PFSK-1 (cell line): ENCODE results near the gene SST.

Experiments used
- POLR2AphosphoS5 ChIP-seq: IDR thresholded peaks from 2 replicates; pipeline ENCODE4 v1.6.1; 2012; ENCODE audit warnings: low read depth, mild to moderate bottlenecking, control low read depth, low read length, moderate library complexity
- REST ChIP-seq, 2 experiments: IDR thresholded peaks; 2 replicates each; pipeline versions ENCODE4 v1.6.1 to v1.8.0; 2011 to 2012; ENCODE audit warnings: low read depth in 2 of 2, low read length in 2 of 2, control low read depth in 1 of 2, inconsistent platforms in 1 of 2, mild to moderate bottlenecking in 1 of 2, moderate library complexity in 1 of 2; ENCODE audit not compliant: insufficient read depth in 1 of 2
- SIN3A ChIP-seq: IDR thresholded peaks from 2 replicates; pipeline ENCODE4 v1.6.1; 2012; ENCODE audit warnings: mild to moderate bottlenecking, low read length, moderate library complexity, borderline replicate concordance; ENCODE audit not compliant: insufficient read depth
- TAF1 ChIP-seq: IDR thresholded peaks from 2 replicates; pipeline ENCODE4 v1.6.1; 2012; ENCODE audit warnings: low read length, control low read depth, borderline replicate concordance; ENCODE audit not compliant: insufficient read depth

- TF ChIP-seq TAF1: no peak
- TF ChIP-seq POLR2AphosphoS5: no peak
- no peak for TF ChIP-seq REST (IDR thresholded peaks at IDR 0.05; ENCODE audit: insufficient read depth in 1 of 2, low read depth in 2 of 2, low read length in 2 of 2)
- TF ChIP-seq SIN3A: no peak
Observed at GRCh38 chr3:187693431-187693830, 23.2 kb upstream of the SST start.
